Trophoblast cell (in vitro differentiated cells and primary cell): ENCODE results near the gene PARN.

ENCODE experiments used
- DNase-seq, 2 donors: peaks; one replicate each; pipeline ENCODE4 v3.0.0-alpha.2; 2016
- H2AFZ ChIP-seq: 2 replicates; pipeline ENCODE4 v1.6.1; 2013; ENCODE audit warnings: low read length, moderate library complexity, mild to moderate bottlenecking; ENCODE audit not compliant: insufficient read depth, poor library complexity
- H2AK5ac ChIP-seq: 2 replicates; pipeline ENCODE4 v1.6.1; 2013; ENCODE audit warnings: mild to moderate bottlenecking, low read length
- H2BK120ac ChIP-seq: 2 replicates; pipeline ENCODE4 v1.6.1; 2013; ENCODE audit warnings: low read length, mild to moderate bottlenecking, moderate library complexity; ENCODE audit not compliant: insufficient read depth, poor library complexity
- H2BK12ac ChIP-seq: 2 replicates; pipeline ENCODE4 v1.6.1; 2013; ENCODE audit warnings: mild to moderate bottlenecking, low read length, moderate library complexity
- H2BK5ac ChIP-seq: 2 replicates; pipeline ENCODE4 v1.6.1; 2013; ENCODE audit warnings: low read length, low read depth, moderate library complexity, mild to moderate bottlenecking; ENCODE audit not compliant: poor library complexity
- H3K14ac ChIP-seq: 2 replicates; pipeline ENCODE4 v1.6.1; 2013; ENCODE audit warnings: mild to moderate bottlenecking, low read length
- H3K18ac ChIP-seq: 2 replicates; pipeline ENCODE4 v1.6.1; 2013; ENCODE audit warnings: mild to moderate bottlenecking, low read length
- H3K23ac ChIP-seq: 2 replicates; pipeline ENCODE4 v1.6.1; 2013; ENCODE audit warnings: low read length
- H3K27ac ChIP-seq: 2 replicates; pipeline ENCODE4 v1.5.1; 2013; ENCODE audit warnings: low read depth, mild to moderate bottlenecking, inconsistent platforms, low read length, moderate library complexity
- H3K27me3 ChIP-seq: 2 replicates; pipeline ENCODE4 v1.6.1; 2013; ENCODE audit warnings: inconsistent platforms, mild to moderate bottlenecking, low read length, moderate library complexity; ENCODE audit not compliant: insufficient read depth
- H3K36me3 ChIP-seq, 2 experiments: 1 replicate in 1 of 2; 2 replicates in 1 of 2; pipeline ENCODE4 v1.6.1; 2013; ENCODE audit warnings: low read length in 2 of 2, mild to moderate bottlenecking in 2 of 2, moderate library complexity in 1 of 2; ENCODE audit not compliant: insufficient read depth in 2 of 2, control insufficient read depth in 1 of 2
- H3K4ac ChIP-seq: 2 replicates; pipeline ENCODE4 v1.6.1; 2013; ENCODE audit warnings: low read depth, mild to moderate bottlenecking, low read length, moderate library complexity
- H3K4me1 ChIP-seq, 2 experiments: 1 replicate in 1 of 2; 2 replicates in 1 of 2; pipeline ENCODE4 v1.6.1; 2013; ENCODE audit warnings: low read length in 2 of 2, mild to moderate bottlenecking in 2 of 2, moderate library complexity in 1 of 2; ENCODE audit not compliant: insufficient read depth in 2 of 2, control insufficient read depth in 1 of 2
- H3K4me2 ChIP-seq: 2 replicates; pipeline ENCODE4 v1.6.1; 2013; ENCODE audit warnings: inconsistent platforms, mild to moderate bottlenecking, low read length, moderate library complexity
- H3K4me3 ChIP-seq: 2 replicates; pipeline ENCODE4 v1.5.1; 2013; ENCODE audit warnings: mild to moderate bottlenecking, low read depth, low read length, inconsistent platforms
- H3K79me1 ChIP-seq: one replicate; pipeline ENCODE4 v1.6.1; 2013; ENCODE audit warnings: low read length
- H3K79me2 ChIP-seq: 2 replicates; pipeline ENCODE4 v1.6.1; 2013; ENCODE audit warnings: low read length, mild to moderate bottlenecking; ENCODE audit not compliant: control insufficient read depth, insufficient read depth, poor library complexity
- H3K9ac ChIP-seq: 2 replicates; pipeline ENCODE4 v1.6.1; 2013; ENCODE audit warnings: mild to moderate bottlenecking, low read length
- H3K9me3 ChIP-seq: 2 replicates; pipeline ENCODE4 v1.6.1; 2013; ENCODE audit warnings: low read depth, mild to moderate bottlenecking, control low read depth, inconsistent platforms, low read length; ENCODE audit not compliant: insufficient read depth
- H4K12ac ChIP-seq: 2 replicates; pipeline ENCODE4 v1.6.1; 2013; ENCODE audit warnings: low read depth, mild to moderate bottlenecking, low read length, moderate library complexity
- H4K8ac ChIP-seq: 2 replicates; pipeline ENCODE4 v1.6.1; 2013; ENCODE audit warnings: low read depth, mild to moderate bottlenecking, low read length, moderate library complexity
- H4K91ac ChIP-seq: one replicate; pipeline ENCODE4 v1.6.1; 2013; ENCODE audit warnings: low read depth, mild to moderate bottlenecking, low read length, moderate library complexity
- WGBS: extraction: QIAGEN DNeasy Blood & Tissue Kit; methylation state at CpG from one replicate; pipeline ENCODE4 v1.1.7; 2013; ENCODE audit warnings: missing lambda C conversion rate; ENCODE audit not compliant: insufficient read length, insufficient coverage; ENCODE audit errors: extremely low coverage; 5-methylcytosine and 5-hydroxymethylcytosine counted together

Gene PARN

DNA sequence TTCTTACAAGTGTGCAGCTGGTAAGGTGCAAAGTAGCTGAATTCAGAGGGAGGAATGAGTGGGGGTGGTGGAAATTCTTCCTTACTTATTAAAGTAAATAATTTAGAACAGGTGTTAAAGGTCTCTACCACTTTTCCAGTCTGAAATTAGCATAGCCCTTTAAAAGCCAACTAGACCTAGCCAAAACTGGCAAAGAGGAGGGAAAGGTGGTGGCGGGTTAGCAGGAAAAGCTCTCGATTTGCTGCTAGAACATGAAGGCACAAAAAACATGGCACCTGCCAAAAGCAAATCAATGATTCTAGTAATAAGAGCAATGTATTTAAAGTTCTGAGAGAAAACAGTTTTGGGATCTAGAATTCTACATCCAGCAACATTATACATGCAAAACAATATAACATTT, 157.7 kb downstream of the PARN start:
- Histone ChIP-seq H3K36me3 (no peaks in the 10 kb centered on the region), H2BK5ac (no peak overlapping the region), H3K4me1 (peaks cover 0 to 2% of the 10 kb centered on the region in 2 experiments), H3K14ac (no peak overlapping the region), H4K12ac (no peak overlapping the region), H3K27me3 (no peaks in the 10 kb centered on the region), H2BK120ac (no peak overlapping the region), H2BK12ac (no peak overlapping the region), H3K79me1 (peaks cover 3% of the 10 kb centered on the region), H3K9me3 (no peaks in the 10 kb centered on the region), H4K8ac (no peak overlapping the region), H3K79me2 (no peaks in the 10 kb centered on the region), H3K4ac (no peak overlapping the region), H3K23ac (no peak overlapping the region), H3K27ac (no peak overlapping the region), H2AK5ac (no peak overlapping the region), H3K18ac (no peak overlapping the region), H2AFZ (no peak overlapping the region), H4K91ac (no peak overlapping the region), H3K9ac (no peak overlapping the region), H3K4me3 (no peak overlapping the region), H3K4me2 (no peak overlapping the region)
- no CpG with 5 or more reads among the region's 2 CpGs for WGBS
- DNase-seq, result no peak

DNA sequence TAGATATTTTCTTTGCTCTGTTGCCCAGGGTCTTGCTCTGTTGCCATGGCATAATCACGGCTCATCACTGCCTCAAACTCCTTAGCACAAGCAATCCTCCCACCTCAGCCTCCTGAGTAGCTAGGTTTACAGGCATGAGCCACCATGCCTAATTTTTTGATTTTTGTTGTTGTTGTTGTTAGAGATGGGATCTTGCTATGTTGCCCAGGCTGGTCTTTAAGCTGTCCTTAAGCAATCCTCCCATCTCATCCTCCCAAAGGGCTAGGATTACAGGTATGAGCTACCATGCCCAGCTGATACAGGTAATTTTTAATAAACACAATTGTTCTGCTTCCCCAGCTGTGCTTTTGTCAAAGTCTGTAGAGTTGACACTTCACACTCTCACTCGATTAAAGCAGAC, 159.3 kb downstream of the PARN start:
- Histone ChIP-seq H3K4me3 (no peak overlapping the region), H2AK5ac (no peak overlapping the region), H3K23ac (no peak overlapping the region), H3K79me2 (no peaks in the 10 kb centered on the region), H4K91ac (no peak overlapping the region), H3K79me1 (peaks cover 3% of the 10 kb centered on the region), H3K4ac (no peak overlapping the region), H2AFZ (no peak overlapping the region), H3K18ac (no peak overlapping the region), H3K4me2 (no peak overlapping the region), H2BK120ac (no peak overlapping the region), H3K4me1 (no peaks in the 10 kb centered on the region), H3K27ac (no peak overlapping the region), H2BK12ac (no peak overlapping the region), H3K9ac (no peak overlapping the region), H4K12ac (no peak overlapping the region), H2BK5ac (no peak overlapping the region), H3K14ac (no peak overlapping the region), H3K36me3 (no peaks in the 10 kb centered on the region), H3K9me3 (no peaks in the 10 kb centered on the region), H4K8ac (no peak overlapping the region), H3K27me3 (no peaks in the 10 kb centered on the region)
- DNase-seq, result no peak
- no CpG with 5 or more reads among the region's 2 CpGs for WGBS

DNA sequence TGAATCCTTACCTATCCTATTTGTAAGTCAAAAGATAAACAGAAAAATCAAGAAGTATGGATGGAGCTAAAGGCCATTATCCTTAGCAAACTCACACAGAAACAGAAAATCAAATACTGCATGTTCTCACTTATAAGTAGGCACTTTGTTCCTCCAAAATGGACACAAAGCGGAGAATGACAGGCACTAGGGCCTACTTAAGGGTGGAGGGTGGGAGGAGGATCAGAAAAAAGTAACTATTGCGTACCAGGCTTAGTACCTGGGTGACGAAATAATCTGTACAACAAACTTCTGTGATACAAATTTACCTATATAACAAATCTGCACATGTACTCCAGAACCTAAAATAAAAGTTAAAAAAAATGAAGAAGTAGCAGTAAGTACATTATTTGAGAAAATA, 164.3 kb downstream of the PARN start:
- Histone ChIP-seq H3K36me3 (peaks cover 0 to 6% of the 10 kb centered on the region in 2 experiments), H3K23ac (no peak overlapping the region), H4K91ac (no peak overlapping the region), H3K18ac (no peak overlapping the region), H2BK120ac (no peak overlapping the region), H2BK12ac (no peak overlapping the region), H4K8ac (no peak overlapping the region), H2BK5ac (no peak overlapping the region), H3K14ac (no peak overlapping the region), H3K4me1 (peaks cover 0 to 4% of the 10 kb centered on the region in 2 experiments), H3K4ac (no peak overlapping the region), H3K27ac (no peak overlapping the region), H3K4me2 (no peak overlapping the region), H2AK5ac (no peak overlapping the region), H3K9ac (peak overlapping the region; percentile 38), H3K4me3 (no peak overlapping the region), H3K9me3 (no peaks in the 10 kb centered on the region), H3K79me2 (no peaks in the 10 kb centered on the region), H2AFZ (no peak overlapping the region), H3K79me1 (no peaks in the 10 kb centered on the region), H4K12ac (no peak overlapping the region), H3K27me3 (no peaks in the 10 kb centered on the region)
- WGBS, result no CpG with 5 or more reads among the region's 3 CpGs
- no peak for DNase-seq

DNA sequence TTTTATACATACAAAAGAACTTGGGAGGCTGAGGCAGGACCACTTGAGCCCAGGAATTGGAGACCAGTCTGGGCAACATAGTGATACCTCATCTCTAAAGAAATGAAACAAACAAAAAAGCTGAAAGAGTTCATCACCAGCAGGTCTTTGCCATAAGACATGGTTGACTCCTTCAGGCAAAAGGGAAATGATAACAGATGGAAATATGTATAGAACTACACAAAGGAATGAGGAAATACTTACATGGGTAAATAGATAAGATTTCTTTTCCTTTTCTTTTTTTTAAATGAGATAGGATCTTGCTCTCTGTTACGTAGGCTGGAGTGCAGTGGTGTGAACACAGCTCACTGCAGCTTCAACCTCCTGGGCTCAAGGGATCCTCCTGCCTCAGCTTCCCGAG, 165.3 kb downstream of the PARN start:
- Histone ChIP-seq H3K4me1 (peaks cover 0 to 4% of the 10 kb centered on the region in 2 experiments), H3K4ac (no peak overlapping the region), H4K12ac (peak overlapping the region; percentile 18), H3K4me2 (no peak overlapping the region), H2AFZ (no peak overlapping the region), H3K18ac (no peak overlapping the region), H3K27me3 (no peaks in the 10 kb centered on the region), H3K27ac (no peak overlapping the region), H3K23ac (no peak overlapping the region), H4K91ac (no peak overlapping the region), H2BK12ac (no peak overlapping the region), H3K79me2 (no peaks in the 10 kb centered on the region), H2BK5ac (no peak overlapping the region), H3K14ac (no peak overlapping the region), H2BK120ac (no peak overlapping the region), H3K9ac (no peak overlapping the region), H3K9me3 (no peaks in the 10 kb centered on the region), H4K8ac (no peak overlapping the region), H3K79me1 (no peaks in the 10 kb centered on the region), H3K4me3 (no peak overlapping the region), H2AK5ac (no peak overlapping the region), H3K36me3 (peaks cover 0 to 6% of the 10 kb centered on the region in 2 experiments)
- peak; percentile 45 to 83 for DNase-seq
- no CpG with 5 or more reads among the region's 2 CpGs for WGBS
